Measurements from ENCODE around the gene MACROD2.
"Not testable (repeated sequence)": the region's sequence is repeated elsewhere in the genome, so short reads cannot be mapped to it uniquely, and the experiment has no call there.

The MACROD2 gene

GRCh38 chr20:15191082-15191723, 1195.9 kb downstream of the MACROD2 start:
- CTCF ChIA-PET: no interaction called here
- H3K4me3 Mint-ChIP-seq: no peak overlapping the region
- no peak for DNase-seq

GRCh38 chr20:15195378-15195777, 1200.1 kb downstream of the MACROD2 start:
- Mint-ChIP-seq H3K27me3 (no peaks in the 10 kb centered on the region), H3K4me3 (no peak overlapping the region), H3K36me3 (no peaks in the 10 kb centered on the region), H3K4me1 (no peaks in the 10 kb centered on the region), H3K27ac (no peak overlapping the region), H3K9me3 (peaks cover 4% of the 10 kb centered on the region)
- no peak for DNase-seq
- CTCF ChIA-PET: no interaction called here

More at GRCh38 chr20:15191082-15191723, 1195.9 kb downstream of the MACROD2 start:
- Mint-ChIP-seq H3K9me3 (peaks cover 2% of the 10 kb centered on the region), H3K27ac (no peak overlapping the region), H3K36me3 (no peaks in the 10 kb centered on the region), H3K27me3 (no peaks in the 10 kb centered on the region), H3K4me1 (no peaks in the 10 kb centered on the region)

DNA sequence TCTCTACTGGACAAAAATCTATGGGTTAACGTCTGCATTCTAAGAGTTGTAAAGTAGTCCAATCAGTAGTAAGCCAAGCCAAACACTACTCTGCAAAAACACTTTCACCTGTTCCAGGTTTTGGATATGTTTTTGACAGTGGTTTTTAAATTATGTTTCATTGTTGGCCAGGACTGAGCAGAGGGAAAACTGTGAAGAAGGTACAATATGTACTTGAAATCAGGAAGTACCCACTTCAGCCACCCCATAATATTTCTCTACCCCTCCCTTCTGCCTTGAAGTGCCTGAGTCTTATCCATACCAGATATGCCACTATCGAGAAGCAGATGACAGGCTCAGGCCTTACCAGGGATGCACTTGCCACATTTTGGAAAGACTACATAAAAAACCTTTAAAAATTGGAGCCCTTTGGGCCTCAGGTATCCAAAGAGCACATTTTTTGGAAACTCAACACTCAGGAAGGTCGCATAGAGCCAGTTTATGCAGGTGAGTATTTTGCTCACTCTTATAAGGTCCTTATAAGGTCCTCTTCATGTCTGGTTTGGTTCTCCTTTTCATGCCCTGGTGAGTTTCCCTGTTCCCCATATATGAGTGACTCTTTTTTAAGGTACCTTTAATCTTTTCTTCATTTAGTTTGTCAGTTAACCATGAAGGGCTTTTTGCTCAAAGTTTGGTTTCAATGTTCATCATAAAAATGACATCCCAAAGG, 1201.4 kb downstream of the MACROD2 start:
- DNase-seq: no peak
- CTCF ChIA-PET: no interaction called here
- Mint-ChIP-seq H3K36me3 (no peaks in the 10 kb centered on the region), H3K27me3 (no peaks in the 10 kb centered on the region), H3K27ac (no peak overlapping the region), H3K9me3 (peaks cover 8% of the 10 kb centered on the region), H3K4me1 (no peaks in the 10 kb centered on the region), H3K4me3 (no peak overlapping the region)

GRCh38 chr20:15198017-15198416, 1202.7 kb downstream of the MACROD2 start:
- CTCF ChIA-PET, H3K4me1 Mint-ChIP-seq: not testable (repeated sequence)

GRCh38 chr20:15199698-15200097, 1204.4 kb downstream of the MACROD2 start:
- Mint-ChIP-seq H3K9me3 (peaks cover 5% of the 10 kb centered on the region), H3K36me3 (no peaks in the 10 kb centered on the region), H3K27ac (no peak overlapping the region), H3K27me3 (no peaks in the 10 kb centered on the region), H3K4me3 (no peak overlapping the region), H3K4me1 (no peaks in the 10 kb centered on the region)
- CTCF ChIA-PET: no interaction called here
- DNase-seq: no peak

More at GRCh38 chr20:15198017-15198416, 1202.7 kb downstream of the MACROD2 start:
- H3K4me3 Mint-ChIP-seq, H3K27ac Mint-ChIP-seq, H3K36me3 Mint-ChIP-seq, H3K9me3 Mint-ChIP-seq, DNase-seq, H3K27me3 Mint-ChIP-seq: not testable (repeated sequence)

DNA sequence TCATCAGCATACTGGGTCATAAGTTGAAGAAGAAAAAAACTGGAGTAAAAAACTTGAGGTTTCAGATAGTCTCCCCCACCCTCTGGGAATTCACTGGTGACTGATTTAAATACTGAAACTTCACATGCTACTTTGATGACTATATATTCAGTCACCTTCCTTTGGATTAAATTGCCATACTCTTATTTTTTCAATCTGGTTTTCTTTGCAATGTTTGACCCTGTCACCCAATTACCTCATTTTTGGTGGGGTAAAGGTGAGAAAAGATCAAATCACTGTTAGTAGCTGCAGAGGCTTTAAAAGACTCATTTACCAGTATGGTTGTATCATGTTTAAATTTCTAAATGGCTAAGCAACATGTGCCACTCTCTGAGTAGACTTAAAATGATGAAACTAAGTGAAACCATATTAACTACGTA, 1204.8 kb downstream of the MACROD2 start:
- Mint-ChIP-seq H3K4me3 (no peak overlapping the region), H3K9me3 (peaks cover 5% of the 10 kb centered on the region), H3K27me3 (no peaks in the 10 kb centered on the region), H3K36me3 (no peaks in the 10 kb centered on the region), H3K27ac (no peak overlapping the region), H3K4me1 (no peaks in the 10 kb centered on the region)
- CTCF ChIA-PET: no interaction called here
- DNase-seq: no peak

- CTCF ChIA-PET: no interaction called here
- no peaks in the 10 kb centered on the region for H3K36me3 Mint-ChIP-seq
- no peaks in the 10 kb centered on the region for H3K4me1 Mint-ChIP-seq
- DNase-seq: no peak
- no peak overlapping the region for H3K4me3 Mint-ChIP-seq
- peaks cover 5% of the 10 kb centered on the region for H3K9me3 Mint-ChIP-seq
- no peaks in the 10 kb centered on the region for H3K27me3 Mint-ChIP-seq
- no peak overlapping the region for H3K27ac Mint-ChIP-seq
Observed at GRCh38 chr20:15201602-15202001, 1206.3 kb downstream of the MACROD2 start.

DNA sequence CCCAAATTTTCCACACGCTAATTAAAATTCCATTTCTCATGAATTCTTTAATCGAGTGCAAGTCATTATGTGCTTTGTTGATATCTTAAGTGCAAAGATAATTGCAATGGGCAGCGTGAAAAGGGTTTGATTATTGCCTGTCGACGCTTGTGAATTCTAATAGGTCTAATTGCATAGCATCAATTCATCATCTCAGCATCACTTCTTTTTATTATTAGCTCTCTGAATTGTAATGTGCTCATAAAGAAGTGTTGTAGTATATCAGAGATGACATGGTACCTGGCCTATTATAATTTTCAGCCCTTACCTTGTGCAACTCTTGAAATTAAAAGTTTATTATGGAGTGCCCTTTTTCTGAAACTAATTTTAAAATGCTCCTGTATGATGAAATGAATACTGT, 1208.9 kb downstream of the MACROD2 start:
- Mint-ChIP-seq H3K4me1 (no peaks in the 10 kb centered on the region), H3K36me3 (no peaks in the 10 kb centered on the region), H3K9me3 (peaks cover 14% of the 10 kb centered on the region), H3K4me3 (no peak overlapping the region), H3K27ac (no peak overlapping the region), H3K27me3 (no peaks in the 10 kb centered on the region)
- DNase-seq: no peak
- CTCF ChIA-PET: no interaction called here

DNA sequence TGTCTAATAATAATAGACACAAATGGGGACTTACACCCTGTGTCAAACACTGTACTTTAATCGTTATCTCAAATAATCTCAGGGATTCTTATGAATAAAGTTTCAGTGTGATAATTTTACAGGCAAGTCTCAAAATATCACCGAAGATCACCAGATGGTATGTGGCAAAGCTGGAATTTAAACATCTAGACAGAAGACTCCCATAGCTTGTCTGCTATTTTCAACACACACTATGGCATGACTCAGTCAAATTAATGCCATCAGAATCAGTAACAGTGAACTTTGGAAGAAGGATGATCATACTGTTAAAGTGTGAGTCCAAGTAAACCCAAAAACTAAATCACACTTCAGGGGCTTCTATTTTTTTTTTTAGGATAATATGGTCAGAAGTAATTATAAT, 1209.7 kb downstream of the MACROD2 start:
- H3K4me1 Mint-ChIP-seq: no peaks in the 10 kb centered on the region
- no peaks in the 10 kb centered on the region for H3K27me3 Mint-ChIP-seq
- no peak overlapping the region for H3K4me3 Mint-ChIP-seq
- peaks cover 17% of the 10 kb centered on the region for H3K9me3 Mint-ChIP-seq
- no peak for DNase-seq
- no peaks in the 10 kb centered on the region for H3K36me3 Mint-ChIP-seq
- CTCF ChIA-PET: no interaction called here
- no peak overlapping the region for H3K27ac Mint-ChIP-seq

DNA sequence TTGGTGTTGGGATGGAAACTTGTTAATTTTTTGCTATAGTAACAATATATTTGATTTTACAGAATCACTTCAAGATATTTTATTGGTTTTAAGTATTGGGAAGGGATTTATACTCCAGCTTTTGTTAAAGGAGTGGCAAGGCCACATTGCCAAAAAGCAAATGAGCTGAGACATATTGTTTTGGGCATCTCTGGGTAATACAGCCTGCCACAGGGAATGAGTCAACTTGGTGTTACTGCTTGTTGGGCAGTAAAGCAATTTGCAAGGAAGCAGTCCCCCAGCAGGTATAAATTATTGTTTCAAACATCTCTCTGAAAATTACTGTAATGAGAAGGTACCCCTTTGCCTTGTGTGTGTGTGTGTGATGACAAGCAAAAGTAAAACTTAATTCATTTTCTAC, 1210.4 kb downstream of the MACROD2 start:
- Mint-ChIP-seq H3K4me3 (no peak overlapping the region), H3K36me3 (no peaks in the 10 kb centered on the region), H3K27ac (no peak overlapping the region), H3K4me1 (no peaks in the 10 kb centered on the region), H3K9me3 (peaks cover 18% of the 10 kb centered on the region), H3K27me3 (no peaks in the 10 kb centered on the region)
- no peak for DNase-seq
- CTCF ChIA-PET: no interaction called here

DNA sequence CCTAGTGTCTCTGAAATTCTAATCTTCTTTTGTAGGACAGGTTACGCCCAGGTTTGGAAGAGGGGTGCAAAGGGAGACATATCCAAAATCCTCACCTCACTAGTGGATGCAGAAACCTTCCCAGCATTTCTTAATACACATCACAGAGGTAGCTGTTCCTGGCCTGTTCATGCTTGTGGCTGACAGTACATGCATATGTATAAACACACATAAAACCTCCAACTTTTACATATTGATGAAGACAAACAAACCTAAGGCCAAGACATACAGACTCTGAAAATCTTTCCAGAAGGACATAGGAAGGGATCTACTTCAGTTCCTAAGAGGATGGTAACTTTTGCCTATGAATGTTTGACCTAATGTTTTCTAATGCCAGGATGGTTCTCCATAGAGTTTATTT, 1214.2 kb downstream of the MACROD2 start:
- H3K36me3 Mint-ChIP-seq: no peaks in the 10 kb centered on the region
- CTCF ChIA-PET: no interaction called here
- no peak overlapping the region for H3K27ac Mint-ChIP-seq
- no peak for DNase-seq
- H3K4me1 Mint-ChIP-seq: no peaks in the 10 kb centered on the region
- no peaks in the 10 kb centered on the region for H3K27me3 Mint-ChIP-seq
- peaks cover 24% of the 10 kb centered on the region for H3K9me3 Mint-ChIP-seq
- no peak overlapping the region for H3K4me3 Mint-ChIP-seq

DNA sequence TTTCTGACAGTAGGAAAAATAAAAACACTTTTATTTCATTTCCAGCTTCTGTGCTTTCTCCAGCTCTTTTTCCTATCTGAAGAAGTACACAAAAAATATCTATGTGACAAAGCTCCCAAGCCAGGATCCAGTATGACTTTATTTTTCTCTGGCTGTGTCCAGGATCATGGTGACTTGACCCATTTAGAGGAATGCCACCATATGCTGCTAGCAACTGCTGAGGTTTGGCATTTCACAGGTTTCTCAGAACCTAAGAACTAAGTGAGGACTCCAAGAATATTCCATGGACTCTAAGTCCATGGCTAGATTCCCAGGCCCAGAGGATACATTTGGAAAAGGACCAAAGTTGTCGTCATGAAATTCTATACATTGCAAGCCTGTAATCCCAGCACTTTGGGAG, 1218.7 kb downstream of the MACROD2 start:
- Mint-ChIP-seq H3K27me3 (no peaks in the 10 kb centered on the region), H3K4me3 (no peak overlapping the region), H3K9me3 (peaks cover 17% of the 10 kb centered on the region), H3K4me1 (no peaks in the 10 kb centered on the region), H3K27ac (no peak overlapping the region), H3K36me3 (no peaks in the 10 kb centered on the region)
- CTCF ChIA-PET: no interaction called here
- no peak for DNase-seq

DNA sequence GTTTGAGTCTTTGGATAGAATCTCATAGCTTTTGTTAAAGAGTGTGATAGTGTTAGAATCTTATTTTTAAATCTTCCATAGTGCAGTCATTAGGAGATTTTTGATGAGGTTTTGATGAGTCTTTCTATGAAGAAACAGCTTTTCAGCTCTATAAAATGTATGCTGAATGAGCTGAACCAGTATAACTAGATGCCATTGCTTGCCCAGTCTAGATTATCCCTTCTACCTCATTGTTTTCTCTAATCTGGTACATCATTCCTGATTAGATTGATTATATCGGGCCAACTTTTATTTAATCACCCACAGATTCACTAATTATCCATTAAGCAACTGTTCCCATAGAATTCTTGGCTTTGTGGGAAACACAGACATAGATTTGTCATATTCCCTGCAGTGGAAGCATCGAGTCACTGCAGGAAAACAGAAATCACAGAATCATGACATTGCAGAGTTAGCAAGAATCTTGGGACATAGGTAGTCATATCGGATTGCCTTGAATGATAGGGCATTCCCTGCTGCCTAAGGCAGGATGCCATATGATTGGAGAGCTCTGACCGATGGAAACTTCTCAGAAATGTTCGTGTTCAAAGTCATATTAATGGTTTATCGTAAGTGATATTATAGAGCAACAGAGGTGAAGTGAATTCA, 1224.8 kb downstream of the MACROD2 start:
- H3K27me3 Mint-ChIP-seq: no peaks in the 10 kb centered on the region
- H3K4me3 Mint-ChIP-seq: no peak overlapping the region
- peaks cover 8% of the 10 kb centered on the region for H3K9me3 Mint-ChIP-seq
- CTCF ChIA-PET: no interaction called here
- H3K27ac Mint-ChIP-seq: no peak overlapping the region
- no peak for DNase-seq
- no peaks in the 10 kb centered on the region for H3K36me3 Mint-ChIP-seq
- no peaks in the 10 kb centered on the region for H3K4me1 Mint-ChIP-seq

DNA sequence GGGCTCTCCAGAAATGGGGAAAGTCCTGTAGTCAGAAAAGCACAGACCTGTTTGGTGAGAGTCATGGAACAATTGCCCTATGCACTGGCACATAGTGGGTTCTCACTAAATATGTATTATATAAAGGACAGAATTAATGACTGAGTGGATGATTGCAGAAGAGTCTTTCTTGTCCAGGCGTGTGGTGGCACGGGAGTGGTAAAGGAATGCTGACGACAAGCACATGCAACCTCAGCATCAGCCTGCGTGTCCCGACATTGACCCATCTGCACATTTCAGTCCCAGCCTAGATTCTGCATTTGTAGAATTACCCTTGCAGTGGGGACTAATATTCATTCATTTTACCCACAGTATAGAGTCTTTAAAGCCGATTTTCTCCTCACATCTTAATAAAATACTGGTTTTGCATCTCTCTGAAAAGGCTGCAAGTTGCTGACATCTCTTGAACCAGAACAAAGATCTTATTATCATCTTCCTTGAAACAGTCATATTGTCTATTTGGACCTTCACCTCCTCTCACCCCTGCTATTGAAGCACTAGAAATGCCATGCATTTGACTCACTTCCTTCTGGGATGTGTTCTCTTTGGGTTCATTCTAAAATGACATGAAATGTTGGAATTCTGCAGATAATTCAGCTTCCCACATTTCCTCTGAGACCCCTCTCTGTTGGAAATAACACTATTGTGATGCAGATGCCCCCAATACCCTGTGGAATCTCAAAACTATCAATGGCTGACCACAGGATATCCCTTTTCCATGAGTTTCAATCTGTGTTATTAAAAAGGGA, 1225.7 kb downstream of the MACROD2 start:
- no peaks in the 10 kb centered on the region for H3K4me1 Mint-ChIP-seq
- H3K9me3 Mint-ChIP-seq: peaks cover 8% of the 10 kb centered on the region
- CTCF ChIA-PET: no interaction called here
- no peak for DNase-seq
- H3K4me3 Mint-ChIP-seq: no peak overlapping the region
- no peak overlapping the region for H3K27ac Mint-ChIP-seq
- H3K27me3 Mint-ChIP-seq: no peaks in the 10 kb centered on the region
- H3K36me3 Mint-ChIP-seq: no peaks in the 10 kb centered on the region

All from activated naive CD4-positive, alpha-beta T cell treated with anti-CD3 and anti-CD28 coated beads, Interleukin-2, amount 10 ng/mL, durations not matched to agents 7 days and 5 days (primary cell).